ENCODE data around the gene SRPK2.
"Not testable (repeated sequence)": the region's sequence is repeated elsewhere in the genome, so short reads cannot be mapped to it uniquely, and the experiment has no call there.

Gene SRPK2

GRCh38 chr7:105376908-105377533 is 11.7 kb downstream of the SRPK2 start:
- DNase-seq = no peak

GRCh38 chr7:105369944-105370343 is 18.8 kb downstream of the SRPK2 start:
- DNase-seq = no peak

- no peak for DNase-seq
Measured at GRCh38 chr7:105367458-105367857, 21.3 kb downstream of the SRPK2 start.

- no peak for DNase-seq
Measured at GRCh38 chr7:105365541-105366534, 22.9 kb downstream of the SRPK2 start.

GRCh38 chr7:105364684-105365083 is 24.0 kb downstream of the SRPK2 start:
- DNase-seq = no peak

GRCh38 chr7:105363657-105364056 is 25.1 kb downstream of the SRPK2 start:
- DNase-seq = not testable (repeated sequence)

- not testable (repeated sequence) for DNase-seq
Measured at GRCh38 chr7:105362685-105363084, 26.0 kb downstream of the SRPK2 start.

GRCh38 chr7:105361995-105362394 is 26.7 kb downstream of the SRPK2 start:
- DNase-seq = not testable (repeated sequence)

GRCh38 chr7:105360149-105360548 is 28.6 kb downstream of the SRPK2 start:
- DNase-seq = not testable (repeated sequence)

GRCh38 chr7:105355701-105356100 is 33.0 kb downstream of the SRPK2 start:
- DNase-seq = no peak

GRCh38 chr7:105354383-105354782 is 34.3 kb downstream of the SRPK2 start:
- no peak for DNase-seq

GRCh38 chr7:105353752-105354328 is 34.9 kb downstream of the SRPK2 start:
- peak; percentile 12 to 51 for DNase-seq

- no peak for DNase-seq
Measured at GRCh38 chr7:105352901-105353668, 35.6 kb downstream of the SRPK2 start.

- peak; percentile 76 for DNase-seq
Measured at GRCh38 chr7:105352018-105352612, 36.6 kb downstream of the SRPK2 start.

GRCh38 chr7:105350906-105351305 is 37.8 kb downstream of the SRPK2 start:
- DNase-seq = no peak

GRCh38 chr7:105348177-105348576 is 40.5 kb downstream of the SRPK2 start:
- DNase-seq = not testable (repeated sequence)

GRCh38 chr7:105346593-105347322 is 42.0 kb downstream of the SRPK2 start:
- peak; percentile 22 to 53 for DNase-seq

GRCh38 chr7:105346138-105346537 is 42.6 kb downstream of the SRPK2 start:
- no peak for DNase-seq

GRCh38 chr7:105345725-105346124 is 43.0 kb downstream of the SRPK2 start:
- DNase-seq = no peak

- no peak for DNase-seq
Measured at GRCh38 chr7:105345003-105345402, 43.7 kb downstream of the SRPK2 start.

Data from CD4-positive, alpha-beta T cell treated with Interleukin-1 beta for 1 hour (primary cell).